Mesenteric fat pad (tissue), 1 donor: ENCODE measurements around the gene SPA17. TPM values are rescaled to one million over a fixed set of nuclear protein-coding genes. Genes with fewer than 3 reads are reported as not detected.

Source experiments
- DNase-seq: peaks from one replicate; pipeline ENCODE4 v3.0.0-alpha.2; 2020; ENCODE audit warnings: low spot score
- total RNA-seq: library from RNA; stranded (reverse); fragmentation: NEBNext Ultra II Directional; extraction: Animal tissue kit (Norgen Biotek cat#: 25700); gene quantifications from one replicate; pipeline ENCODE4 v1.2.1, GENCODE V29; 2021
- donor health status: DM: yes; HTN: yes; CAD: no.

Gene SPA17
- total RNA-seq, 1 donor from 2014 or later: 4.0 TPM

- no peak for DNase-seq
These were observed 48.5 kb downstream of the SPA17 start for GRCh38 chr11:124722176-124722575.

- DNase-seq: no peak
These were observed 51.4 kb downstream of the SPA17 start for GRCh38 chr11:124724979-124725718.

DNA sequence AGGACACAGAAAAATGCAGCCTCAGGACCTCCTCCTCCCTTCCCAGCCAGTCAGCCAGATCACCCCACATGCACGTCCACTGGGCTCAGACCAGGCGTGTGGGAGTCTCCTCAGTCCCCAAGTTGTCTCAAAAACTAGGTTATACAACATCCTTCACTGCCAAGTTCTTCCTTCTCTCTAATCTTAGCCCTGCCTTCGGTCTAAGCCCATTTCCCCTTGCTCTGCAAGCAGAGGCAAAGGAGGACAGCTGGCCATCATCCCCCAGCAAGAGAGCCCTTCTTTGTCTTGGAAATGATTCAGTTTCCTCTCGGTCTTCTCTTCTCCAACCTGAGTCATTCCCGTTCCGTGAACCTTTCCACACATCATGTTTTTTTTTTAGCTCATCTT, 52.0 kb downstream of the SPA17 start:
- DNase-seq: no peak

- DNase-seq: no peak
These were observed 53.8 kb downstream of the SPA17 start for GRCh38 chr11:124727474-124727873.

- no peak for DNase-seq
These were observed 54.4 kb downstream of the SPA17 start for GRCh38 chr11:124728134-124728533.

- no peak for DNase-seq
These were observed 55.9 kb downstream of the SPA17 start for GRCh38 chr11:124729571-124729970.

DNA sequence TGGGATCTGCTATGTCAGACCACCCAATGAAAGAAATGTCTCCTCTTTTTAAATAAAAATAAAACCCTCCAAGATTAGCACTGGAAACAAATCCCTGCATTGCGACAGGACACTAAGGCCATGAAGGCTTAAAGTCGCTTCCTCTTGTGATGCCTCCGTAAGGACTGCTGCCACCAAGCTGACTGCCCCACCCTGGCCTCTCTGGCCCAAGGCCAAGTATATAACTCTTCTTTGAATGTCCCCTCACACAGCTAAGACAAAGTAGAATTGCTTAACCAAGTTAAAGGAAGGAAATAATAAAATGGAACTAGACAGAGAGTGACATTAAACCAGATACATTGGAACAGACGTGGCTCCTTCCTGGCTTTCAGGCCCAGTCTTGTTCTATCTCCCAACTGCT, 58.5 kb downstream of the SPA17 start:
- no peak for DNase-seq

GRCh38 chr11:124736736-124737135, 63.0 kb downstream of the SPA17 start:
- no peak for DNase-seq

DNA sequence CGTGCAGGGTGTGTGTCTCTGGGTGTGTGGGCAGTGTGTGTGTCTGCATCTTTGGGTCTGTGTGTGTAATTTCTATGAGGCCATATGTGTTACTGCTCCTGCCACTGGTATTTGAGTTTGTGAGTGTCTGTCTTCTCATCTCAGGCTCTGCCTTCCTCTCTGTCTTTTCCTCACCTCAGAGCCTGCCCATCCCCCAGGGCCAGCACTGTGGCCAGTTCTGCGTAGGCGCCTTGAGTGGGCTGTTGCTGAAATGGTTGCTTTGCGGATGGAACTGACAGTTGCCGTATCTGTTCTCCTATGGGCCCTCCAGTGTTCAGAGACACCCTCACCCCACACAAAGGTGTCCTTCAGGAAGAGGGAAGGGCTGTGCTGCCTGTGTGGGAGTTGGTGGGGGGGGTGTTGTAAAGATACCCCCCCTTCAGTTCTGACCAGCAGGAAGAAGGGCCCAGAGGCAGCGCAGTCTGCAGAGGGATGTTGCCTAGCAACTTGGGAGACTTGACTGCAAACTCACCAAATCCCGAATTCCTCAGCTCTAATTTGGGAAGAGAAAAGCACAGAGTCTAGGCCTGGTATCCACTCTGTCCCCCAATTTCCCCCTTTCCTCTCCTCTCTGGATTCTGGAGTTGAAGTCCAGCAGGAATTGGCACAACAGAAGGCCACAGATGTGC, 64.1 kb downstream of the SPA17 start:
- no peak for DNase-seq

DNA sequence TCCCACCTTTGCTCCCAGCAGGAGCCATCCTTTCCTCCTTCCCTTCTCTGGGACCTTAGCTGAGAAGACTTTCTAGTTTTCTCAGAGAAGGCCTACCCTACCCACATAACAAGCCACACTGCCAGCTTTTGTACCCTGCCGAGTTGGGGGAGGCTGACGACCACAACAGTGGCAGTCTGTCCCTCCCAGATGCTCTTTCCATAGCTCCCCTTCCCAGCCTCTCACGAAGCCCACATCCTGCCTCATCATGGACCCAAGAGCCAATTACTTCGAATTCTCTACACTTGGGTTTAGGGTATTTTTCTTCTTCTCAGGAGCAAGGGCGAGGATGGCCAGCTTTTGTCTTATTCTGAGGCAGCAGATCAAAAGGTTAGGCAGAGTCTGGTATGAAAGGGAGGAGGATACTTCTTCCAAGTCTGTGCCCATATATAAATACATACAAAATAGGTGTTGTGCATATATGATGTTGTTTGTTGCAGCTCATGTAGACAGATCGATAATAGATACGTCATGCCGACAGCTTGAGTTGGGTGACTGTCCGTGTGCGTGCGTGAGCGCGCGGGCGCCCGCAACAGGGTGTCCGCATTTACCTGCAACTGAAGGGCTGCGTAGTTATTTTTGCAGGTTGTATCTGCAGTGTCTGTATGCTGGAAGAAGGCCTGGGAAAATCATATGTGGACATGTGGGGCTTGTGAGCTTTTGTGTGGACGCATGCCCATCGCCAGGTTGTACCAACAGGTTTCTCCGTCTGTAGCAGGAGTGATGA, 65.2 kb downstream of the SPA17 start:
- DNase-seq: no peak

GRCh38 chr11:124739479-124740276, 66.0 kb downstream of the SPA17 start, which contains the start of gene NRGN:
TSS of gene NRGN (plus strand) at chr11:124739942. CDS start at chr11:124740085, 143 bp downstream.
- no peak for DNase-seq

DNA sequence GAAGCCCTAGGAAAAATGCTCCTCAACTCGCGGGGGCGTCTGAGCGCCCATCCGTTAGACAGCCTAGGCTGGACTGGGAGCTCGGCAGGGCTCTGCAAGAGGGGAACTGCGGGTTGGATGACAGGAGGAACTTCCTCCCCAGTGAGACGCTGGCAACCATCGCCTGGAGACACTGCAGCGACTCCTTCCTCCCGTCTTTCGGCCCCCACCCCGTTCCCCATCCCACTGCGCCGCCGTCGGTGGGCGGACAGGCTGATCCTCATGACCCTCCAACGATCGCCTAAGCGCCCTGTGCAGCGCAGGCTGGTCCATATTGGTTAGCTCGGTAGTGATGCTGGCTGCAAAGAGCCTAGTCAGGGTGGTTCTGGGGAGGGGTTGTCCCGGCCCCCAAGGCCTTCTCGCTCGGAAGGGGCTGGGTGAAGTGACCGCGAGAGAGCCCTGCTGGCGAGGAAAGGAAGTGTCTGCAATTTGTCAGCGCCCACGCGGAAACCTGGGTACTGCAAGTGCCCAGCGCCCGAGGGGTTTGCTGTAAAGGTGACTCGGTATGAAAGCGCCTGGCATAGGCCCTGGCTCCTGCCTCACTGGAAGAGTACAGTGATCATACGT, 66.7 kb downstream of the SPA17 start:
- no peak for DNase-seq

- no peak for DNase-seq
These were observed 68.9 kb downstream of the SPA17 start for GRCh38 chr11:124742555-124742954.

- DNase-seq: no peak
These were observed 69.3 kb downstream of the SPA17 start for GRCh38 chr11:124743050-124743449.

DNA sequence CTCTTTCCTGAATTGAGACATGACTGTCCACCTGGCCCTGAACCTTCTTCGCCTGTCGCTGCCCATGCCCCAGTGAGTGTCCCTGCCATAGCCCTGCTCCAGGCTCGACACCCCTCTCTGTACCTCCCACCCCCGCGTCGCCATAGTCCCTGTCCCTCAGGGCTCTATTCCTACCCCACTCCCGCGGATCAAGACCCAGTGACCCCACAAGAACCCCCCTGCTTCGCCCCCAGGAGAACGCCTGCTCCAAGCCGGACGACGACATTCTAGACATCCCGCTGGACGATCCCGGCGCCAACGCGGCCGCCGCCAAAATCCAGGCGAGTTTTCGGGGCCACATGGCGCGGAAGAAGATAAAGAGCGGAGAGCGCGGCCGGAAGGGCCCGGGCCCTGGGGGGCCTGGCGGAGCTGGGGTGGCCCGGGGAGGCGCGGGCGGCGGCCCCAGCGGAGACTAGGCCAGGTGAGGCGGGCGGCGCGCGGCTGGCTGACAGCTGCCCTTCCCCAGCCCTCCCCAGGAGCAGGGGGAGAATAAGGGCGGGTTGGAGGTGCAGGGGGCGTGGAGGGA, 71.6 kb downstream of the SPA17 start:
- no peak for DNase-seq

DNA sequence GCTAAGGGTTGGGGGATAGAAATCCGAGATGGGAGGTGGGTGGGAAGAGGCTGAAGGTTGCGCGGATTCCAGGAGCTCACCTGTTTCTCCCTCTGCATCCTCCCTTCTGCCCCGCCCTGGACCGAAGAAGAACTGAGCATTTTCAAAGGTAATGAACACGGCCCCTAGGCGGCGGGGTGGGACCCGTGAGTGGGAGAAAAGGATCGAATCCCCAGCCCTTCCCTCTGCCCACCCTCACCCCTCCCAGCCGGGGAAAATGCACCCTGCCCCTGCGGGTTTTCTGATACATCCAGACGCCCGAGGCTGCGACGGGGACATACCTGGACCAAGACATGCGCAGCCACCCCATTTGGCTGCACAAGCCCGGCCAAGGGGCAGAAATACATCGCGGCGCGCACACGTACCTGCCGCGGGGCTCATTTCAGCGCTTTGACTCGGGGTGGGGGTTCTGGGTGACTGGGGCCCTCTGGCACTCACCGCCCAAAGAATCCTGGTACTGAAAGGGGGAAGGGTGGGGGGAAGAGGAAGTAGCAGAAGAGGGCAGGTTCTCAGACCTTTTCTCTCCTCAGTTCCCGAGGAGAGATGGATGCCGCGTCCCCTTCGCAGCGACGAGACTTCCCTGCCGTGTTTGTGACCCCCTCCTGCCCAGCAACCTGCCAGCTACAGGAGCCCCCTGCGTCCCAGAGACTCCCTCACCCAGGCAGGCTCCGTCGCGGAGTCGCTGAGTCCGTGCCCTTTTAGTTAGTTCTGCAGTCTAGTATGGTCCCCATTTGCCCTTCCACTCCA, 72.3 kb downstream of the SPA17 start:
- DNase-seq: no peak

GRCh38 chr11:124746621-124747243, 73.0 kb downstream of the SPA17 start:
- DNase-seq: no peak
